Retinal pigment epithelial cell (primary cell): ENCODE results near the gene POU3F2.
A peak's percentile ranks its signal among the peaks of the same experiment; 100 is the strongest.

Experiments
- DNase-seq: peaks from one replicate; pipeline ENCODE4 v3.0.0-alpha.2; 2010; ENCODE audit warnings: low read depth
- H3K4me3 ChIP-seq: 2 replicates; pipeline ENCODE4 v1.5.1; 2011; ENCODE audit warnings: mild to moderate bottlenecking, low read length, control low read depth, moderate library complexity
- CTCF ChIP-seq: conservative IDR thresholded peaks from 2 replicates; pipeline ENCODE4 v1.5.1; 2011; ENCODE audit warnings: low read depth, low read length, control low read depth, inconsistent platforms

POU3F2 gene

GRCh38 chr6:98836025-98836961, 1.9 kb downstream of the POU3F2 start:
- TF ChIP-seq CTCF = no peak
- no peak for DNase-seq
- no peak overlapping the region for H3K4me3 ChIP-seq

- DNase-seq = no peak
- TF ChIP-seq CTCF = no peak
- H3K4me3 ChIP-seq = no peak overlapping the region
Measured at GRCh38 chr6:98836962-98837944, 2.9 kb downstream of the POU3F2 start.

- H3K4me3 ChIP-seq = no peak overlapping the region
- DNase-seq = no peak
Measured at GRCh38 chr6:98838032-98838431, 3.7 kb downstream of the POU3F2 start.

GRCh38 chr6:98838975-98839374, 4.6 kb downstream of the POU3F2 start:
- DNase-seq = no peak
- H3K4me3 ChIP-seq = no peak overlapping the region
- no peak for TF ChIP-seq CTCF

More at GRCh38 chr6:98838032-98838431, 3.7 kb downstream of the POU3F2 start:
- TF ChIP-seq CTCF = no peak

- H3K4me3 ChIP-seq = no peak overlapping the region
- DNase-seq = no peak
- TF ChIP-seq CTCF = peak; percentile 70
Measured at GRCh38 chr6:98839781-98840361, 5.5 kb downstream of the POU3F2 start.

GRCh38 chr6:98840385-98840784, 6.0 kb downstream of the POU3F2 start:
- H3K4me3 ChIP-seq = no peak overlapping the region
- no peak for TF ChIP-seq CTCF
- DNase-seq = no peak
